WTC11 (cell line): Measurements from ENCODE around the gene TSPAN4. TPM values are rescaled to one million over a fixed set of nuclear protein-coding genes. Genes with fewer than 3 reads are reported as not detected.

Experiments
- ATAC-seq: fragments of 200-7000 bp; cut with Tn5 transposase; 2 replicates; pipeline ENCODE4 v1.10.0; 2021; ENCODE audit warnings: mild to moderate bottlenecking, moderate library complexity
- CTCF ChIA-PET: fragments of 300-600 bp; sonication (Branson Sonifier 250); formaldehyde crosslinking; loops from one replicate; lab custom pipeline; 2021; ENCODE audit warnings: antibody characterized with exemption; lab: Charles Lee
- POLR2A ChIA-PET: fragments of 350-600 bp; sonication (Branson Sonifier 250); formaldehyde crosslinking; loops from one replicate; lab custom pipeline; 2021; ENCODE audit warnings: antibody characterized with exemption; lab: Charles Lee
- DNase-seq: peaks from one replicate; pipeline ENCODE4 v3.0.0; 2021; ENCODE audit warnings: low spot score
- H3K27ac Mint-ChIP-seq: 2 replicates; pipeline ENCODE4 v1.8.0; 2021; ENCODE audit warnings: mixed read lengths
- H3K27me3 Mint-ChIP-seq: 2 replicates; pipeline ENCODE4 v1.8.0; 2021; ENCODE audit warnings: low read depth, mild to moderate bottlenecking, moderate library complexity, mixed read lengths
- H3K36me3 Mint-ChIP-seq: 2 replicates; pipeline ENCODE4 v1.8.0; 2021; ENCODE audit warnings: mixed read lengths
- H3K4me1 Mint-ChIP-seq: 2 replicates; pipeline ENCODE4 v1.8.0; 2022; ENCODE audit warnings: mixed read lengths
- H3K4me3 Mint-ChIP-seq: 2 replicates; pipeline ENCODE4 v1.8.0; 2021; ENCODE audit warnings: mild to moderate bottlenecking, moderate library complexity, mixed read lengths
- H3K9me3 Mint-ChIP-seq: 2 replicates; pipeline ENCODE4 v1.8.0; 2021; ENCODE audit warnings: mixed read lengths
- AR ChIP-seq: fragments of 250-450 bp; sonication (Bioruptor Pico); IDR thresholded peaks from 2 replicates; pipeline ENCODE4 v1.9.0; 2021; ENCODE audit warnings: mild to moderate bottlenecking
- CREB1 ChIP-seq: sonication (generic); formaldehyde crosslinking; IDR thresholded peaks from 2 replicates; pipeline ENCODE4 v1.8.0; 2023; ENCODE audit warnings: mild to moderate bottlenecking, missing genetic modification reagents
- E2F4 ChIP-seq: sonication (generic); formaldehyde crosslinking; IDR thresholded peaks from 2 replicates; pipeline ENCODE4 v1.8.1; 2022; ENCODE audit warnings: low read depth, mild to moderate bottlenecking, moderate library complexity, missing genetic modification reagents, borderline replicate concordance
- EMX1 ChIP-seq: fragments of 250-450 bp; sonication (Bioruptor Pico); IDR thresholded peaks from 2 replicates; pipeline ENCODE4 v1.8.0; 2021; ENCODE audit warnings: mild to moderate bottlenecking
- ESRRA ChIP-seq: sonication (generic); formaldehyde crosslinking; IDR thresholded peaks from 2 replicates; pipeline ENCODE4 v1.8.1; 2022; ENCODE audit warnings: mild to moderate bottlenecking, missing genetic modification reagents, borderline replicate concordance
- ETV6 ChIP-seq: sonication (generic); formaldehyde crosslinking; IDR thresholded peaks from 2 replicates; pipeline ENCODE4 v1.8.1; 2022; ENCODE audit warnings: mild to moderate bottlenecking, missing genetic modification reagents
- FOXP1 ChIP-seq: sonication (generic); formaldehyde crosslinking; IDR thresholded peaks from 2 replicates; pipeline ENCODE4 v1.8.0; 2022; ENCODE audit warnings: missing genetic modification reagents, mild to moderate bottlenecking, moderate library complexity, borderline replicate concordance
- IRF1 ChIP-seq: sonication (generic); formaldehyde crosslinking; IDR thresholded peaks from 2 replicates; pipeline ENCODE4 v1.8.0; 2023; ENCODE audit warnings: missing genetic modification reagents
- JAZF1 ChIP-seq: fragments of 250-450 bp; sonication (Bioruptor Pico); IDR thresholded peaks from 2 replicates; pipeline ENCODE4 v1.9.0; 2021; ENCODE audit warnings: moderate library complexity, mild to moderate bottlenecking, inconsistent platforms
- KAT7 ChIP-seq: sonication (generic); formaldehyde crosslinking; IDR thresholded peaks from 2 replicates; pipeline ENCODE4 v1.8.1; 2023; ENCODE audit warnings: missing genetic modification reagents, mild to moderate bottlenecking, borderline replicate concordance
- NR3C1 ChIP-seq: sonication (generic); formaldehyde crosslinking; conservative IDR thresholded peaks from 2 replicates; pipeline ENCODE4 v1.8.1; 2023; ENCODE audit warnings: low read depth, mild to moderate bottlenecking, missing genetic modification reagents
- SMAD3 ChIP-seq: sonication (generic); formaldehyde crosslinking; IDR thresholded peaks from 2 replicates; pipeline ENCODE4 v1.8.0; 2022; ENCODE audit warnings: missing genetic modification reagents, mild to moderate bottlenecking, borderline replicate concordance
- SMAD4 ChIP-seq: sonication (generic); formaldehyde crosslinking; IDR thresholded peaks from 2 replicates; pipeline ENCODE4 v1.8.0; 2022; ENCODE audit warnings: mild to moderate bottlenecking, missing genetic modification reagents
- TP53 ChIP-seq: sonication (generic); formaldehyde crosslinking; IDR thresholded peaks from 2 replicates; pipeline ENCODE4 v1.8.1; 2023; ENCODE audit warnings: mild to moderate bottlenecking, missing genetic modification reagents
- USF1 ChIP-seq: sonication (generic); formaldehyde crosslinking; IDR thresholded peaks from 2 replicates; pipeline ENCODE4 v1.8.0; 2022; ENCODE audit warnings: mild to moderate bottlenecking, missing genetic modification reagents
- USF2 ChIP-seq: sonication (generic); formaldehyde crosslinking; IDR thresholded peaks from 2 replicates; pipeline ENCODE4 v1.8.1; 2023; ENCODE audit warnings: mild to moderate bottlenecking, missing genetic modification reagents, moderate library complexity
- ZBTB43 ChIP-seq: sonication (generic); formaldehyde crosslinking; IDR thresholded peaks from 2 replicates; pipeline ENCODE4 v1.8.1; 2023; ENCODE audit warnings: mild to moderate bottlenecking, missing genetic modification reagents
- ZMAT4 ChIP-seq: fragments of 250-450 bp; sonication (Bioruptor Pico); IDR thresholded peaks from 2 replicates; pipeline ENCODE4 v1.9.0; 2021; ENCODE audit warnings: mild to moderate bottlenecking
- ZNF121 ChIP-seq: sonication (generic); formaldehyde crosslinking; IDR thresholded peaks from 2 replicates; pipeline ENCODE4 v1.8.0; 2023; ENCODE audit warnings: missing genetic modification reagents
- ZNF232 ChIP-seq: sonication (generic); formaldehyde crosslinking; IDR thresholded peaks from 2 replicates; pipeline ENCODE4 v1.8.0; 2022; ENCODE audit warnings: mild to moderate bottlenecking, missing genetic modification reagents
- ZNF416 ChIP-seq: fragments of 250-450 bp; sonication (Bioruptor Pico); IDR thresholded peaks from 2 replicates; pipeline ENCODE4 v1.9.0; 2021; ENCODE audit warnings: mild to moderate bottlenecking, inconsistent platforms
- total RNA-seq: library from RNA; stranded (reverse); gene quantifications from 3 replicates; pipeline ENCODE4 v1.2.3, GENCODE V29; 2021

TSPAN4 gene
- total RNA-seq, 1 experiment from 2014 or later = 94.3 TPM

GRCh38 chr11:794766-795633 lies 47.7 kb upstream of the TSPAN4 start:
- DNase-seq (no peak), ATAC-seq (no peak)
- Mint-ChIP-seq H3K36me3 (no peaks in the 10 kb centered on the region), H3K27me3 (no peaks in the 10 kb centered on the region), H3K4me1 (peaks cover 20% of the 10 kb centered on the region), H3K9me3 (no peaks in the 10 kb centered on the region), H3K27ac (no peak overlapping the region), H3K4me3 (no peak overlapping the region)
- POLR2A ChIA-PET = interaction anchor here (0.5 kb wide), 2 partner anchors 52 to 100 kb away, joined by 5 read pairs; partner anchors contain the start of gene TMEM80
- CTCF ChIA-PET = interaction anchor here (0.9 to 1.3 kb wide), 2 partner anchors 9 to 12 kb away, joined by 5 to 7 read pairs; no protein-coding TSS in a partner anchor
- TF ChIP-seq SMAD4 (CRISPR knock-in tag) (no peak), IRF1 (CRISPR knock-in tag) (no peak), JAZF1 (CRISPR knock-in tag) (no peak), ESRRA (CRISPR knock-in tag) (no peak), KAT7 (CRISPR knock-in tag) (no peak), USF2 (CRISPR knock-in tag) (no peak), USF1 (CRISPR knock-in tag) (no peak), CREB1 (CRISPR knock-in tag) (no peak)

GRCh38 chr11:795634-796564 lies 46.8 kb upstream of the TSPAN4 start:
- Mint-ChIP-seq H3K4me3 (no peak overlapping the region), H3K27ac (no peak overlapping the region), H3K36me3 (no peaks in the 10 kb centered on the region), H3K9me3 (no peaks in the 10 kb centered on the region), H3K27me3 (no peaks in the 10 kb centered on the region), H3K4me1 (peaks cover 16% of the 10 kb centered on the region)
- no peak for DNase-seq
- ATAC-seq = peak; percentile 2; the same call in 1 of the 2 replicates
- ChIA-PET CTCF (interaction anchor here (0.9 to 2.1 kb wide), 3 partner anchors 8 to 12 kb away, joined by 5 to 13 read pairs (median 7); no protein-coding TSS in a partner anchor), POLR2A (interaction anchor here (0.5 to 1.7 kb wide), 4 partner anchors 12 to 100 kb away, joined by 4 to 8 read pairs (median 5); partner anchors contain the start of genes RPLP2 and TMEM80)
- TF ChIP-seq FOXP1 (CRISPR knock-in tag) (no peak), TP53 (CRISPR knock-in tag) (no peak), IRF1 (CRISPR knock-in tag) (no peak), E2F4 (no peak), ZNF416 (CRISPR knock-in tag) (no peak), ZNF121 (CRISPR knock-in tag) (no peak), SMAD3 (CRISPR knock-in tag) (no peak), ETV6 (CRISPR knock-in tag) (no peak), NR3C1 (CRISPR knock-in tag) (no peak), ZMAT4 (CRISPR knock-in tag) (no peak), ZBTB43 (CRISPR knock-in tag) (no peak), ZNF232 (CRISPR knock-in tag) (no peak), USF1 (CRISPR knock-in tag) (no peak), AR (CRISPR knock-in tag) (no peak), EMX1 (no peak)
